ENCODE data around the gene ANTXR1.

Gene ANTXR1

DNA sequence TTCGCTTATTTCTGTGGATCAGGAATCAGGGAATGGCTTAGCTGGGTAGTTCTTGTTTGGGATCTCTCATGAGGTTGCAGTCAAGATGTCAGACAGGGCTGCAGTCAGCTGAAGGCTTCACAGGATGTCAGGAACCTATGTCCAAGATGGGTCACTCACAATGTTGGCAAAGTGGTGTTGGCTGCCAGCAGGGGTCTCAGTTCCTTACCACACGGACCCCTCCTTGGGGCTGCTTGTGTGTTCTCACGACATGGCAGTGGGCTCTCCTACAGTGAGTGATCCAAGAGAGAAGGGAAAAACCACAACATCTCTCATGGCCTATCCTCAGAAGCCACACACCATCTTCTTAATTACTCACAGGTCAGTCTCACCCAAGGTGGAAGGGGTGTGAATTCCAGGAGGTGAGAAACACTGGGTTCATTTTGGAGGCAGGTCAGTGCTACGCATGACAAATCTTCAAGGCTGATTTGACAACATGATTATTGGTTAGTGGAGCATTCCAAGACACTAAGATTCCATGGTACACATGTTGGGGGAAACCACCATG, 1.3 kb upstream of the ANTXR1 start:
- no peak for DNase-seq (ENCODE audit: extremely low read depth, low read depth)
- TF ChIP-seq, protein P1, sequence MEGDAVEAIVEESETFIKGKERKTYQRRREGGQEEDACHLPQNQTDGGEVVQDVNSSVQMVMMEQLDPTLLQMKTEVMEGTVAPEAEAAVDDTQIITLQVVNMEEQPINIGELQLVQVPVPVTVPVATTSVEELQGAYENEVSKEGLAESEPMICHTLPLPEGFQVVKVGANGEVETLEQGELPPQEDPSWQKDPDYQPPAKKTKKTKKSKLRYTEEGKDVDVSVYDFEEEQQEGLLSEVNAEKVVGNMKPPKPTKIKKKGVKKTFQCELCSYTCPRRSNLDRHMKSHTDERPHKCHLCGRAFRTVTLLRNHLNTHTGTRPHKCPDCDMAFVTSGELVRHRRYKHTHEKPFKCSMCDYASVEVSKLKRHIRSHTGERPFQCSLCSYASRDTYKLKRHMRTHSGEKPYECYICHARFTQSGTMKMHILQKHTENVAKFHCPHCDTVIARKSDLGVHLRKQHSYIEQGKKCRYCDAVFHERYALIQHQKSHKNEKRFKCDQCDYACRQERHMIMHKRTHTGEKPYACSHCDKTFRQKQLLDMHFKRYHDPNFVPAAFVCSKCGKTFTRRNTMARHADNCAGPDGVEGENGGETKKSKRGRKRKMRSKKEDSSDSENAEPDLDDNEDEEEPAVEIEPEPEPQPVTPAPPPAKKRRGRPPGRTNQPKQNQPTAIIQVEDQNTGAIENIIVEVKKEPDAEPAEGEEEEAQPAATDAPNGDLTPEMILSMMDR (IDR thresholded peaks at IDR 0.05; ENCODE audit: low read depth, low read length, missing control alignments) = no peak

DNA sequence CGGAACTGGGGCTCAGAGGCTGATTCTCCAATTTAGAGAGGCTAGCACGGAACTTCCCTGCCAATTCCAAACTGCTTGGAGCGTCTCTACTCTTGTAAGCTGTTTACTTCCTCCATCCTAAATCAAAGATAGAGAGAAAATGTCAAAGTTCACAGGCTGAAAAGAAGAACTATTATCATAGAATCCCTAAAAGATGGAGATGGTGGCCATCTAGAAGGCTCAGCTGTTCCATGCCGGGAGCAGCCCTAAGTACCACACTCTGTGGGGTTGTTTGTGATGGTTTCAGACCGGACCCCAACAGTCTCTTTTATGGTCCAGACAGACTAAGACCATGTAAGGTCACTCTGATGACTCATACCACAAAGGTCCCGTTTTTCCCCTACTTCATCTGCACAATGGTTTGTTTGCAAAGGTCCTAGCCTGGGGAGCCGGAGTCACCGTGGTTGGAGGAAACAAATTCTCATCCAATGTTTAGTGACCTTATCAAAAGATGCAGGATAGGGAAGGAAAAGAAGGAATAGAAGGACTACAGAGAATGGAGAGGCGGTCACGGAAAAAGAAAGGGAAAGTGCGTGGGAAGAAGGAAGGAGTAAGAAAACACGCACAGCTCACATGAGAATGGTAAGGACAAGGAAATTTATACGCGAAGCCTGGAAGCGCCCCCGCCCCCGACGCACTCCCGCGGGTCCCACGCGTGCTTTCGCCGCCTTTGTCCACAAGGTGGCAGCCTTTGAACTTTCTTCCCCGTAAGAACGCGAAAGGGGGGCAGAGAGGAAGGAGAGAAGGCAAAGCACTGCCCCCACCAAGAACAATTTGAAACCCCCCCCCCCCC, 453 bp upstream of the ANTXR1 start:
- peak overlapping the region; percentile 91 for H3K4me3 ChIP-seq (replicated peaks; ENCODE audit: low read depth, low read length)
- TF ChIP-seq, protein P1 (IDR thresholded peaks at IDR 0.05; ENCODE audit: low read depth, low read length, missing control alignments) = peak; percentile 72
- peak; percentile 26 for DNase-seq (ENCODE audit: extremely low read depth, low read depth)

More for the DNA sequence above, 1.3 kb upstream of the ANTXR1 start:
- H3K4me3 ChIP-seq (replicated peaks; ENCODE audit: low read depth, low read length) = no peak overlapping the region

DNA sequence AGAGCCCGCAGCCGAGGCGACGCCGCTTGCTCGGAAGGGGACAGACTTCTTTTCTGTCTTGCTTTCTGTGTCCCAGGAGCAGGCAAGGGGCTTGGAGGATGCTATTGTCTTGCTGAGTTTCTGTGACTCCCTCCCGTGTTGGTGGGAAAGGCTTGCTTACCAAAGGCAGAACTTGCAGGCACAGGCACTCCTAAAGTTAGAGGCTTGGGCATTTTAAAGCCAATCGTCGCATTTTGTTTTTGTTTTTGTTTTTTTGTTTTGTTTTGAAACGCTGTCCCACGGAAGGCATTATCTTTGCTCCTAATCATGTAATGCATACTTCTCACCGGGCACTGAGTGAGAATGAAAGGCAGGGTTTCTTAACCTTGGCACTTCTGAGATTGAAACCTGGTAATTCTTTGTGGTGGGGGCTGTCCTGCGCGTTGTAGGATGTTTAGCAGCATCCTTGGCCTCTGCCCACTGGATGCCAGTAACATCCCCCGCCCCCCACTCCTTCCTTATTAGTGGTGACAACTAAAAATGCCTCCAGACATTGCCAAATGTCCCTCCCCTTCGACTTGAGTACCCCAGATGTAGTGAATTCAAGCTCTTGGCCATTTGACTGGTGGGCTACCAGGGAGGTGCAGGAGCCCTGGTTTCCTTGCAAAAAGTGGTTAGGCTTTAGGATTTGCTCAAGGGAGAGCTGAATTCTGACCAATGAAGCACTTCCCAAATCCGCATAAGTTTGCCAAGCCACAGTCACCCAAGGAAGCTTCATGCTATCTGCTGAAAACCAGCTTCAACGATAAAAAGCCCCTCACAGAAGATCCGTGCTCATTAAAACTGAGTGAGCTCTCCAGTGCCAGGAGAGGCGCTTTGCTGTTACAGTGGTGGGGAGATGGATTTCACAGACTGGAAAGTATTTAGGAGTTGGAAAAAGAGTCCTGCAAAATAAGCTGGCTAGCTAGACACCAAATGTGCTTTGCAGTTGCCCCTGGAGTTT, 1.2 kb downstream of the ANTXR1 start:
- DNase-seq (ENCODE audit: extremely low read depth, low read depth) = no peak
- TF ChIP-seq, protein P1 (IDR thresholded peaks at IDR 0.05; ENCODE audit: low read depth, low read length, missing control alignments) = no peak
- H3K4me3 ChIP-seq (replicated peaks; ENCODE audit: low read depth, low read length) = peak overlapping the region; percentile 91

DNA sequence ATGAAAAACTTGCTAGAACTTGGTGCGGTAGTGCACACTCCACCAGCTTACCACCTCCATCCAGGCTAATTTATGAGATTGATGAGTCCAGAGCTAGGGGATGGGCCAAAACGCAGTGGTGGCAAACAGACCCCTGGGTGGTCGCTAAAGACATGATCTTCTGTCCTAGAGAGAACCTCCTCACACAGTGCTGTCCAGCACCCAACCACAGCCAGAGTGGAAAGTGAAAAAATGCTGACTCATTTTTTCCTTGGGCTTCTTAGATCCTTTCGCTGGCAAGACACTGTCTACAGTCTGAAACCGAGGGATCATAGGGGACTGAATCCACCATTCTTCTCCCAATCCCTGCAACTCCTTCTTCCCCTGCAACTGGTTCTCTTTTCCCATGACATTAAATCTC, 4.1 kb downstream of the ANTXR1 start:
- DNase-seq (ENCODE audit: extremely low read depth, low read depth) = no peak
- no peak overlapping the region for H3K4me3 ChIP-seq (replicated peaks; ENCODE audit: low read depth, low read length)
- TF ChIP-seq, protein P1 (IDR thresholded peaks at IDR 0.05; ENCODE audit: low read depth, low read length, missing control alignments) = no peak

DNA sequence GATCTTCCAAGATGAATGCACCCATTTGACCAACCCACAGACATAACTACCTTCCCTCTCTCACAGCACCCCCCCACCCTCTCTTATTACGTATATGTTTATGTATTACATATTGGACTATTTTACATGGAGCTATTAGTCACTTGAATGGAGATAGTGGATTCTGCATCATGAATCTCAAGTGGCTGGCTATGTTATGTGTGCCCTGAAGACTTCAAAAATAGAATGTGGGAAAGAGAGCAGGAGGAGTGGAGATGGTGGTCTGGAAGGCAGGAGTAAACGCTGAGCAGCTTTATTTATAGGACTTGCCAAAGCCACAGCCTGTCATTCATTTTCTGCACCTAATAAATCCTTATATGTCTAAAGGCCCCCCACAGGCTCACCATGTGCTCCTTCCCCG, 4.9 kb downstream of the ANTXR1 start:
- TF ChIP-seq, protein P1 (IDR thresholded peaks at IDR 0.05; ENCODE audit: low read depth, low read length, missing control alignments) = no peak
- no peak for DNase-seq (ENCODE audit: extremely low read depth, low read depth)
- no peak overlapping the region for H3K4me3 ChIP-seq (replicated peaks; ENCODE audit: low read depth, low read length)

DNA sequence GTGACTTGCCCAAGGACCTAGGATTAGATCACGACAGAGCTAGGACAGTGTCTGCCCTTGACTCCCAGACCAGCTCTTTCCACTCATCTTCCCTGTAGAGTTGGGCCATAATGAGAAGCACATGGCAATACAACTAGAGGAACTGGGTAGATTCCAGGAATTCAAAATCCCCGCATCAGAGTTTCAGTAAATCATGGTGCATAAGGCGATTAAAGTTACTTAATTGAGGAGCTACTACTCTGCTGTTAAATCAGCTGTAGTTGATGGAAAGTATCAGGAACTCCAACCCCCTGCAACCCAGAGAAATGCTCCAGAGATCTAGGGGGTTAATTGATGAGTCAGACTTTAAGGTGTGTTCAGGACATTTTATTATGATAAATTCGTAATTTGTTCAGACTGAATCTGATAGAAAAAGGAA, 5.7 kb downstream of the ANTXR1 start:
- TF ChIP-seq, protein P1 (IDR thresholded peaks at IDR 0.05; ENCODE audit: low read depth, low read length, missing control alignments) = no peak
- H3K4me3 ChIP-seq (replicated peaks; ENCODE audit: low read depth, low read length) = no peak overlapping the region
- DNase-seq (ENCODE audit: extremely low read depth, low read depth) = peak; percentile 31
